ENCODE data around the gene PTGES3.

Gene PTGES3

GRCh38 chr12:56628671-56629458, 59.2 kb downstream of the PTGES3 start:
- no peak for TF ChIP-seq CTCF (IDR thresholded peaks at IDR 0.05; ENCODE audit: low read depth, low read length, missing control alignments)
- peak overlapping the region; percentile 99 for H3K4me3 ChIP-seq (ENCODE audit: low read depth, low read length)
- DNase-seq (ENCODE audit: low read depth): no peak

DNA sequence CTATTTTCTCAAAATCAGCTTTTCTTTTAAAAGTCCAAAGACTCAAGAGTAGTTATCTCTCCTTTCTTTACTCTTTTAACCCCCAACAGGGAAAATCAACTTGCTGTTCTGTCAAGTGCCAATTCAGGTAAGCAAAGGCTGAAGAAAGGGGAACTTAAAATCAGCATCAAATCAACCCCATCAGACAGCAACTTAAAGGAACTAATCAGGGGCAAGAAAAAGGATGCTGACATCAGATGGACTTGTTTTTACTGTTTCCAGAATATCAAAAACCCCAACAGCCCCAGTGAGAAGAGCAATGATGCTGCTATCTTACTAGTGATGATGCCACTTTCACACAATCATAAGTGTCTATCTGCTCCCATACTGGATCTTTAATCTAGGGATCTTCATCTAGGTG, 61.4 kb downstream of the PTGES3 start:
- H3K4me3 ChIP-seq (ENCODE audit: low read depth, low read length): no peak overlapping the region
- TF ChIP-seq CTCF (IDR thresholded peaks at IDR 0.05; ENCODE audit: low read depth, low read length, missing control alignments): no peak
- DNase-seq (ENCODE audit: low read depth): no peak

- TF ChIP-seq CTCF (IDR thresholded peaks at IDR 0.05; ENCODE audit: low read depth, low read length, missing control alignments): no peak
- no peak for DNase-seq (ENCODE audit: low read depth)
- H3K4me3 ChIP-seq (ENCODE audit: low read depth, low read length): no peak overlapping the region
Observed at GRCh38 chr12:56622535-56622934, 65.5 kb downstream of the PTGES3 start.

DNA sequence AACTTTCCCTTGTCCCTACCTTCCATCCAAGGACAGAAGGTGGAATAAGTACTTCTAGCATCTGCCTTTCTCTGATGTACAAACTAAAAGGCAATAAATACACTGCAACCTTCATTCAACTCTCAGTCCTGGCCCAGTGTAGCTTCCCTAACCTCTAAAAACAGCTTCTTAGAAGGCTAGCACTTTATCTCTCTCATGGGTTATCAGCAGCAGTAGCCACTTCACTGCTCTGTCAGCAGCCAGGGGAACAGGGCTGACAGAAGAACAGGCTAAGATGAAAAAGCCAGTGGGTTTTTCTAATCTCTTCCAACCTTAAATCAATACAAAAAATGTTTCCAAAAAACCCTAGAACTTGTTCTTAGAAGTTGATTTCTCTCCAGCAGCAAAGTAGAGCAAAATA, 71.2 kb downstream of the PTGES3 start:
- DNase-seq (ENCODE audit: low read depth): no peak
- TF ChIP-seq CTCF (IDR thresholded peaks at IDR 0.05; ENCODE audit: low read depth, low read length, missing control alignments): no peak
- H3K4me3 ChIP-seq (ENCODE audit: low read depth, low read length): no peak overlapping the region

- H3K4me3 ChIP-seq (ENCODE audit: low read depth, low read length): no peak overlapping the region
- no peak for DNase-seq (ENCODE audit: low read depth)
- TF ChIP-seq CTCF (IDR thresholded peaks at IDR 0.05; ENCODE audit: low read depth, low read length, missing control alignments): no peak
Observed at GRCh38 chr12:56616244-56616643, 71.8 kb downstream of the PTGES3 start.

GRCh38 chr12:56614627-56615026, 73.5 kb downstream of the PTGES3 start:
- no peak for DNase-seq (ENCODE audit: low read depth)
- no peak overlapping the region for H3K4me3 ChIP-seq (ENCODE audit: low read depth, low read length)
- TF ChIP-seq CTCF (IDR thresholded peaks at IDR 0.05; ENCODE audit: low read depth, low read length, missing control alignments): no peak
